ENCODE measurements around the gene ELP6. TPM values are rescaled to one million over a fixed set of nuclear protein-coding genes. Genes with fewer than 3 reads are reported as not detected.
A peak's percentile ranks its signal among the peaks of the same experiment; 100 is the strongest.
"Not testable (repeated sequence)": the region's sequence is repeated elsewhere in the genome, so short reads cannot be mapped to it uniquely, and the experiment has no call there.

Gene ELP6
- total RNA-seq, 1 donor: 23.5 TPM

DNA sequence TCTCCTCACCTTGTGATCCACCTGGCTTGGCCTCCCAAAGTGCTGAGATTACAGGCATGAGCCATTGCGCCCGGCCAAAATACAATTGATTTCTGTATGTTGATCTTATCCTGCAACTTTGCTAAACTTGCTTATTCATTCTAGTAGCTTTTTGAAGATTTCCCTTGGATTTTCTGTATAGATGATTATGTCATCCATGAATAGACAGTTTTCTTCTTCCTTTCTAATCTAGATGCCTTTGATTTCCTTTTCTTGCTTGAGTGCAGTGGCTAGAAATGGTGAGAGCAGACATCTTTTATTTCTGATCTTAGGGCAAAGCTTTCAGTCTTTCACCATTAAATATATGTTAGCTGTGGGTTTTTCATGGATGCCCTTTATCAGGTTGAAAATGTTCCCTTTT, 4.4 kb upstream of the ELP6 start:
- Histone ChIP-seq H3K79me2 (ENCODE audit: insufficient read depth, low read length) (no peaks in the 10 kb centered on the region), H3K36me3 (ENCODE audit: insufficient read depth, low read length) (no peaks in the 10 kb centered on the region), H4K20me1 (ENCODE audit: insufficient read depth, low read length) (no peaks in the 10 kb centered on the region), H3K27ac (ENCODE audit: low read depth, low read length) (no peak overlapping the region), H3K4me3 (ENCODE audit: insufficient read depth, low read length) (no peak overlapping the region), H3K4me2 (ENCODE audit: insufficient read depth, low read length) (no peak overlapping the region), H3K4me1 (ENCODE audit: insufficient read depth, low read length) (no peaks in the 10 kb centered on the region), H2AFZ (ENCODE audit: low read length) (no peak overlapping the region), H3K9me3 (ENCODE audit: low read depth, low read length) (no peaks in the 10 kb centered on the region), H3K27me3 (ENCODE audit: insufficient read depth, low read length) (no peaks in the 10 kb centered on the region)
- TF ChIP-seq, protein P1, sequence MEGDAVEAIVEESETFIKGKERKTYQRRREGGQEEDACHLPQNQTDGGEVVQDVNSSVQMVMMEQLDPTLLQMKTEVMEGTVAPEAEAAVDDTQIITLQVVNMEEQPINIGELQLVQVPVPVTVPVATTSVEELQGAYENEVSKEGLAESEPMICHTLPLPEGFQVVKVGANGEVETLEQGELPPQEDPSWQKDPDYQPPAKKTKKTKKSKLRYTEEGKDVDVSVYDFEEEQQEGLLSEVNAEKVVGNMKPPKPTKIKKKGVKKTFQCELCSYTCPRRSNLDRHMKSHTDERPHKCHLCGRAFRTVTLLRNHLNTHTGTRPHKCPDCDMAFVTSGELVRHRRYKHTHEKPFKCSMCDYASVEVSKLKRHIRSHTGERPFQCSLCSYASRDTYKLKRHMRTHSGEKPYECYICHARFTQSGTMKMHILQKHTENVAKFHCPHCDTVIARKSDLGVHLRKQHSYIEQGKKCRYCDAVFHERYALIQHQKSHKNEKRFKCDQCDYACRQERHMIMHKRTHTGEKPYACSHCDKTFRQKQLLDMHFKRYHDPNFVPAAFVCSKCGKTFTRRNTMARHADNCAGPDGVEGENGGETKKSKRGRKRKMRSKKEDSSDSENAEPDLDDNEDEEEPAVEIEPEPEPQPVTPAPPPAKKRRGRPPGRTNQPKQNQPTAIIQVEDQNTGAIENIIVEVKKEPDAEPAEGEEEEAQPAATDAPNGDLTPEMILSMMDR (IDR thresholded peaks at IDR 0.05; ENCODE audit: extremely low read depth, low read depth, low read length): no peak
- peak; percentile 8 for DNase-seq (ENCODE audit: insufficient read length, low spot score, missing footprints)

DNA sequence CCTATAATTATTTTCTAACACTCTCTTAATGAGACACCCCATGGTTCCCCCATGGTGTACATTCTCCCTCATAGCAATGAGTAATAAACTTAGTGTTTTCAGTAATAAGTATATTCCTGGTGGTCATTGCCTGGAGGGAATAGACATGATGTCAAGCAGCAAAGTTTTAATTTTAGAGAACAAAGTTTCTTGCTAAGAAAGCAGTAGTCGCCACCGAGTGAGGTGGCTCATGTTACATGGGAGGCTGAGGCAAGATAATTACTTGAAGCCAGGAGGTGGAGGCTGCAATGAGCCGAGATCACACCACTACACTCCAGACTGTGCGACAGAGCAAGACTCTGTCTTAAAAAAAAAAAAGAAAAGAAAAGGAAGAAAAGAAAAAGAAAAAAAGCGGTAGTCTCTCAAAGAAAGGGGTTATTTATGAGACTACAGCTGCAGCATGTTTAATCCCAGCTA, 2.4 kb upstream of the ELP6 start:
- Histone ChIP-seq H3K4me1 (ENCODE audit: insufficient read depth, low read length) (peaks cover 6% of the 10 kb centered on the region), H3K4me3 (ENCODE audit: insufficient read depth, low read length) (no peak overlapping the region), H3K27ac (ENCODE audit: low read depth, low read length) (no peak overlapping the region), H3K79me2 (ENCODE audit: insufficient read depth, low read length) (peaks cover 19% of the 10 kb centered on the region), H3K9me3 (ENCODE audit: low read depth, low read length) (no peaks in the 10 kb centered on the region), H2AFZ (ENCODE audit: low read length) (no peak overlapping the region), H4K20me1 (ENCODE audit: insufficient read depth, low read length) (no peaks in the 10 kb centered on the region), H3K4me2 (ENCODE audit: insufficient read depth, low read length) (peak overlapping the region; percentile 21), H3K27me3 (ENCODE audit: insufficient read depth, low read length) (no peaks in the 10 kb centered on the region), H3K36me3 (ENCODE audit: insufficient read depth, low read length) (peaks cover under 1% of the 10 kb centered on the region)
- TF ChIP-seq, protein P1 (IDR thresholded peaks at IDR 0.05; ENCODE audit: extremely low read depth, low read depth, low read length): no peak
- DNase-seq (ENCODE audit: insufficient read length, low spot score, missing footprints): no peak

DNA sequence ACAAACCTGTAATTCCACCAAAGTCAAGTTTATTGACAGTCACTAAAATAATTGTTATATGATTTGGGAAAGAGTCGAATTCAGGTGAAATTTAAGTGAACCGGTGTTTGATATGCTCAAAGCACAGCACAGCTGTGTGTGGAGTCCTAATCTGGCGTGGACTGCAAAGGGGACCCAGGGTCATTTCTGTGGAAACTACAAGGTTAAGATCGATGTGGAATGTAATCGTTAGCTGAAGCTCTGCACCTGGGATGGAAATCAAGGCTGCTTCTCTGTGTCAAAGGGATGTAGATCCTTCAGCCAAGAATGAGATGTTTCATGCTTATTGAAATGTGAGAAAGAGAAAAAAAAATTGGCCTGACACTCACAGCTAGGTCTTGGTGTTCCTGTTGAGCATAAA, 1.6 kb upstream of the ELP6 start:
- TF ChIP-seq, protein P1 (IDR thresholded peaks at IDR 0.05; ENCODE audit: extremely low read depth, low read depth, low read length): no peak
- Histone ChIP-seq H3K27ac (ENCODE audit: low read depth, low read length) (no peak overlapping the region), H3K27me3 (ENCODE audit: insufficient read depth, low read length) (no peaks in the 10 kb centered on the region), H3K36me3 (ENCODE audit: insufficient read depth, low read length) (peaks cover 8% of the 10 kb centered on the region), H4K20me1 (ENCODE audit: insufficient read depth, low read length) (no peaks in the 10 kb centered on the region), H3K9me3 (ENCODE audit: low read depth, low read length) (no peaks in the 10 kb centered on the region), H3K79me2 (ENCODE audit: insufficient read depth, low read length) (peaks cover 27% of the 10 kb centered on the region), H3K4me1 (ENCODE audit: insufficient read depth, low read length) (peaks cover 6% of the 10 kb centered on the region), H3K4me2 (ENCODE audit: insufficient read depth, low read length) (no peak overlapping the region), H2AFZ (ENCODE audit: low read length) (peak overlapping the region; percentile 32), H3K4me3 (ENCODE audit: insufficient read depth, low read length) (no peak overlapping the region)
- no peak for DNase-seq (ENCODE audit: insufficient read length, low spot score, missing footprints)

DNA sequence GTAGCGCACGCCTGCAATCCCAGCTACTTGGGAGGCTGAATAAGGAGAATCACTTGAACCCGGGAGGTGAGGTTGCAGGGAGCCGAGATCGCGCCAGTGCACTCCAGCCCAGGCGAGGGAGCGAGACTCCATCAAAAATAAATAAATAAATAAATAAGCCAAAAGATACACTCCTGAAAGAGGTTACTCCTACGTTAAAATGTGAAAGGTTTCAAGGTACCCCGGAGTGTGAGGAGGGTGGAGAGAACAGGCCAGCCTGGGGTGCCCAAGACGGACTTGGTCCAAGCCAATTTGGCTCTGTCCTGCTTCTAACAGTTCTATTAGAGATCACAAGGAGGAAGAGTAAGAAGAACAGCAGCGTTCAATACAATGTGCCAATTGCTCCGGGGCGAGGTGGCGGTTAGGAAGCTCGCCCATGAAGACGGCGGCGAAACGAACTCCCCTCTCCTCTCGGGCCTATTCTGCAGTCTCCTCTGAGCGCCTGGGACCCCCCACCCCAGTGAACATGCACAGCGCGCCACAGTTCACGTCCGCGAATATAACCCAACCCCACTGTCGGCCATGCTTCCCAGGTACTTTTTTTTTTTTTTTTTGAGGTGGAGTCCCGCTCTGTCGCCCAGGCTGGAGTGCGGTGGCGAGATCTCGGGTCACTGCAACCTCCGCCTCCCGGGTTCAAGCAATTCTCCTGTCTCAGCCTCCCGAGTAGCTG, 942 bp downstream of the ELP6 start:
- TF ChIP-seq, protein P1 (IDR thresholded peaks at IDR 0.05; ENCODE audit: extremely low read depth, low read depth, low read length): no peak
- peak overlapping the region; percentile 86 for H3K27ac ChIP-seq (ENCODE audit: low read depth, low read length)

DNA sequence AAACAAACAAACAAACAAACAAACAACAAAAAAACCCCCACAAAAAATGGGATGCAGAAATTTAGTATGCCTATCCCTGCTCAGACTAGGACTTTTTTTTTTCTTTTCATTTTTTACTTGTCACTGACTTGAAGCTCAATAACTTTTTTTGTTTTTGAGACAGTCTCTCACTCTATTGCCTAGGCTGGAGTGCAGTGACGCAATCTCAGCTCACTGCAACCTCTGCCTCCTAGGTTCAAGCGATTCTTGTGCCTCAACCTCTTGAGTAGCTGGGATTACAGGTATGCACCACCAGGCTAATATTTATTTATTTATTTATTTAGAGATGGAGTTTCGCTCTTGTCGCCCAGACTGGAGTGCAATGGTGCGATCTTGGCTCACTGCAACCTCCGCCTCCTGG, 8.2 kb downstream of the ELP6 start:
- H3K27ac ChIP-seq (ENCODE audit: low read depth, low read length); H3K27me3 ChIP-seq (ENCODE audit: insufficient read depth, low read length); H3K9me3 ChIP-seq (ENCODE audit: low read depth, low read length); H3K4me3 ChIP-seq (ENCODE audit: insufficient read depth, low read length); H2AFZ ChIP-seq (ENCODE audit: low read length); H4K20me1 ChIP-seq (ENCODE audit: insufficient read depth, low read length); DNase-seq (ENCODE audit: insufficient read length, low spot score, missing footprints); H3K79me2 ChIP-seq (ENCODE audit: insufficient read depth, low read length); H3K4me1 ChIP-seq (ENCODE audit: insufficient read depth, low read length); H3K4me2 ChIP-seq (ENCODE audit: insufficient read depth, low read length): not testable (repeated sequence)
- H3K36me3 ChIP-seq (ENCODE audit: insufficient read depth, low read length): peaks cover 43% of the 10 kb centered on the region

More for the DNA sequence above, 942 bp downstream of the ELP6 start:
- Histone ChIP-seq H3K4me2 (ENCODE audit: insufficient read depth, low read length) (peak overlapping the region; percentile 96), H3K27me3 (ENCODE audit: insufficient read depth, low read length) (no peaks in the 10 kb centered on the region), H2AFZ (ENCODE audit: low read length) (peak overlapping the region; percentile 99), H3K9me3 (ENCODE audit: low read depth, low read length) (no peaks in the 10 kb centered on the region), H4K20me1 (ENCODE audit: insufficient read depth, low read length) (no peaks in the 10 kb centered on the region), H3K36me3 (ENCODE audit: insufficient read depth, low read length) (peaks cover 24% of the 10 kb centered on the region), H3K4me1 (ENCODE audit: insufficient read depth, low read length) (peaks cover 6% of the 10 kb centered on the region), H3K79me2 (ENCODE audit: insufficient read depth, low read length) (peaks cover 33% of the 10 kb centered on the region), H3K4me3 (ENCODE audit: insufficient read depth, low read length) (peak overlapping the region; percentile 99)
- DNase-seq (ENCODE audit: insufficient read length, low spot score, missing footprints): no peak

Data from osteoblast (primary cell).